GM18909 (cell line): ENCODE data around the gene GPX6.
"Not testable (repeated sequence)": the region's sequence is repeated elsewhere in the genome, so short reads cannot be mapped to it uniquely, and the experiment has no call there.

Experiments used
- ATAC-seq: cut with Tn5 transposase; IDR thresholded peaks from one replicate; pipeline ENCODE4 v1.9.1; 2021; ENCODE audit warnings: mild to moderate bottlenecking; ENCODE audit not compliant: unreplicated experiment, poor library complexity

The GPX6 gene

GRCh38 chr6:28486988-28487742 lies 28.4 kb downstream of the GPX6 start:
- no peak for ATAC-seq

GRCh38 chr6:28486533-28486932 lies 29.1 kb downstream of the GPX6 start:
- no peak for ATAC-seq

GRCh38 chr6:28485482-28485881 lies 30.1 kb downstream of the GPX6 start:
- no peak for ATAC-seq

GRCh38 chr6:28480253-28480932 lies 35.2 kb downstream of the GPX6 start:
- no peak for ATAC-seq

DNA sequence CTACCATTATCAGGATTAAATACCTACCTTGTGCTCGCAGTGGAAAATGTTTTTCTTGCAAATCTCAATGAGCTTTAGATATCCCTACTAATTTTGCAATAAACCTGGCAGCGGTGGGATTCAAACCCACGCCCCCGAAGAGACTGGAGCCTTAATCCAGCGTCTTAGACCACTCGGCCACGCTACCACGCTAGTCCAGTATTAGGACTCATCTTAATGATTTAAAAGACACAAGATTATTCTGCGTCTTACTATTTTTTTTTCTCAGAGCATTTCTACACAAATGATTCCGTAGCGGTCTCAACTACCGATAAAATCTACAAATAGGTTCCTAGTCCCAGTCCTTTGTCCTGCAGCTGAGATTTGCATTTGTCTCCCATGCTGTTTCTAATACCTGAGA lies 37.1 kb downstream of the GPX6 start:
- ATAC-seq: no peak

- no peak for ATAC-seq
These were observed 41.0 kb downstream of the GPX6 start for GRCh38 chr6:28474441-28475219.

DNA sequence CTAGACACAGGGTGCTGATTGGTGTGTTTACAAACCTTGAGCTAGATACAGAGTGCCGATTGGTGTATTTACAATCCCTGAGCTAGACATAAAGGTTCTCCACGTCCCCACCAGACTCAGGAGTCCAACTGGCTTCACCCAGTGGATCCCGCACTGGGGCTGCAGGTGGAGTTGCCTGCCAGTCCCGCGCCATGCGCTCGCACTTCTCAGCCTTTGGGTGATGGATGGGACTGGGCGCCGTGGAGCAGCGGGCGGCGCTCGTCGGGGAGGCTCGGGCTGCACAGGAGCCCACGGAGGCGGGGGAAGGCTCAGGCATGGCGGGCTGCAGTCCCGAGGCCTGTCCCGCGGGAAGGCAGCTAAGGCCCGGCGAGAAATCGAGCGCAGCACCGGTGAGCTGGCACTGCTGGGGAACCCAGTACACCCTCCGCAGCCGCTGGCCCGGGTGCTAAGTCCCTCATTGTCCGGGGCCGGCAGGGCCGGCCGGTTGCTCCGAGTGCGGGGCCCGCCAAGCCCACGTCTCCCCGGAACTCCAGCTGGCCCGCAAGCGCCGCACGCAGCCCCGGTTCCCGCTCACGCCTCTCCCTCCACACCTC lies 46.3 kb downstream of the GPX6 start:
- not testable (repeated sequence) for ATAC-seq

DNA sequence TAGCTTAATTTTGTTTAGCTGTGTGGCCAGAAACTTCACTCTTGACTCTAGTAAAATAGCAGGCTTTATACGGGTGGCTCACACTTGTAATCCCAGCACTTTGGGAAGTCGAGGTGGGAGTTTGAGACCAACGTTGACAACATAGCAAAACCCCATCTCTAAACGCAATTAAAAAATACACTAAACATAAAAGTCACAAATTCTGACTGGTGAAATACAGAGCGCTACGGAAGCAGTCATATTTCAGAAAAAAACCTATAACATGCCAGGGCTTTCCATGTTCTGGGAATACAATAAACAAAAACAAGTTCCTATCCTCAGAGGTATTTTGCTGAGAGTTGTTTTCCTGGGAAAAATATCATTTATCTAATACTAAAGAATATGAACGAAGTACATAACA lies 47.5 kb downstream of the GPX6 start:
- ATAC-seq: no peak

DNA sequence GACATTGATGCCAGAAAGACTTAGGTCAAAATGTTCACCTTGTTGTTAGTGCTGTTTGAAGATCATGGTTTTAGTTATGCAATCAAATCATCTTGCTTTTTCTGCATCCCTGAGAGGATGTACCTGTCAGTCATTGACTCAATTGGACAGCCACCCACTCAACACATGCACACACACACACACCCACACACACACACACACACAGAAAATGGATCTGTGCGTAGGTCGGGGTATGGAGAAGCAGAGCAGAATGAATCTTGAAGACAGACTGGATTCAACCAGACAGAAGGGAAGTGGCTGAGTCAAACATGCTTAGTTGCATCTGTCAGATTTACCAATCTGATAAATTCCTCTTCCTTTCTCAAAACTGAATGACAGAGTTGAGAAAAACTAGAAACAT lies 53.2 kb downstream of the GPX6 start:
- no peak for ATAC-seq

GRCh38 chr6:28458568-28458967 lies 57.0 kb downstream of the GPX6 start:
- ATAC-seq: no peak
